Urothelium cell line (cell line): ENCODE measurements around the gene HMGB2.
A peak's percentile ranks its signal among the peaks of the same experiment; 100 is the strongest.

Experiments used
- DNase-seq: peaks from one replicate; pipeline ENCODE4 v3.0.0; 2011; ENCODE audit warnings: low spot score, mixed read lengths
- FAIRE-seq: peaks from 2 replicates; lab custom pipeline; 2011; peaks lifted over from hg19 to GRCh38; lab: Jason Lieb, UNC

The HMGB2 gene

DNA sequence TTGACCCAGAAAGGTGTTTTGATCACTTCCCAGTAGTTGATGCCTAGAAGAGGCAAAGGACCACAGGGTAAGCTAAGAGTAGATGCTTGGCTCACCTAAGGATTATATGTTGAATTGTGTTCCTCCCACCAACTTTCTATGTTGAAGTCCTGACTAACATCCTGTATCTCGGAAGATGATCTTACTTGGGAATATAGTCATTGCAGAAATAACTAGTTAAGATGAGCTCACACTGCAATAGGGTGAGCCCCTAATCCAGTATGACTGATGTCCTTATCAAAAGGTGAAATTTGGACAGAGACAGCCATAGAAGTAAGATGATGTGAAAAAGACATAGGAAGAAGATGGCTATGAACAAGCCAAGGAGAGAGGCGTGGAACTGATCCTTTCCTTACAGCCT, 3.3 kb upstream of the HMGB2 start:
- FAIRE-seq, result no peak
- no peak for DNase-seq

DNA sequence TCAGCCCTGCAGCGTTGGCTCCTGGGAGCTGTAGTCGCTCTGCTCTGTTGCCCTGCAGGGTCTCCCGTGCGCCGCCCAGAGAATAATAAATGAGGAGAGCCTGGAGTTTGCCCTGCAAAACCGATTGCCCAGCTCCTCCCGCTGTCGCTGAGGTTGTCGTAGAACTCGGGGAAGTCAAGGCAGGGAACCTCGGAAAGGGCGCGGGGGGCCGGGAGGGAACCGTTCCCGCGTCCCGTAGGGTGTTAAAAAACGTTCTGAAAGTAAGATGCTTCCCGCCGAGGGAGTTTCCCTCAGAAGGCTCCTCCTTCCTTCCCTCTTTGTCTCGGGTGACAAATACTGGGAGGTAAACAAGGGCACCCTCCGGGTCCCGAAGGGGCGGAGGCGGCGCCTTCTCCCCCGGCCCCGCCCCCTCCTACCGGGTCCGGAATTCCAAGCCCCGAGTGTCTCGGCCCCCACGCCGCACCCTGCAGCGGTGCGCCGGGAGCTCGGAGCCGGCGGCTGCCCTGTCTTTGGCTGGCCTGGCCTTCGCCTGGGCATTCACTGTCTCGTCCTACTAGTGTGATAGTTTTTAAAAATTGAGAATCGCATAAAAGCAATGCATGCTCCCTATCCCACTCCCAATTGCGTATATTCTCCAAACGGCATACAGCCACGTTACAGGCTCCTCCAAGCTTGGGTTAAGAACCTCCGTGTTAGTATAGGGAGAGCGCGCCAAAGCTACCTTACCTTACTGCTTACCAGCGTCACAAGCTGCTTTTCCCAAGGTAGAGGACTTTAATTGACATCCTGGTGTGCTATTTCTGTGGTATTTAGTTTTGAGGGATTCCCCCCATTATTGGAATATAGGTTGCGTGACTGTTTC, 964 bp upstream of the HMGB2 start:
- DNase-seq (peak; percentile 91), FAIRE-seq (no peak)

DNA sequence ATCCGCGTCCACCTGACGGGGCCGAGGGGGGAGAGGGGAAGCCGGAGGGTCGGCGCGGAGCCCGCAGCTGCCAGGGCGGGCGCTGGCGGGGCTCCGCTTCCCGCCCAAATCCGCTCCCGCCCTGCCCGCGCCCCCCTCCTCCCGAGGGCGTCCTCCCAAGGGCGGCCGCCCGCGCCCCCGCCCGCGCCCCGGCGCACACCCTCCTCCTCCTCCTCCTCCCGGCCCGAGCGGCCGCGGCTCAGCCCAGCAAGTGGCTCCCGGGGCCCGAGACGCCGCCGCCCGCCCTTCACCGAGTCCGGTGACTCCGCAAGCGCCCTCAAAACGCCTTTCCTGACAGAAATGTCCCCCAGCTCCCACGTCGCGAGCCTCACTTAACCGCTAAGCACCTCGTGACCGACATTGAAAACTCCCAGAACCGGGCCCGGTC, 487 bp downstream of the HMGB2 start:
- peak; percentile 52 for DNase-seq
- no peak for FAIRE-seq

DNA sequence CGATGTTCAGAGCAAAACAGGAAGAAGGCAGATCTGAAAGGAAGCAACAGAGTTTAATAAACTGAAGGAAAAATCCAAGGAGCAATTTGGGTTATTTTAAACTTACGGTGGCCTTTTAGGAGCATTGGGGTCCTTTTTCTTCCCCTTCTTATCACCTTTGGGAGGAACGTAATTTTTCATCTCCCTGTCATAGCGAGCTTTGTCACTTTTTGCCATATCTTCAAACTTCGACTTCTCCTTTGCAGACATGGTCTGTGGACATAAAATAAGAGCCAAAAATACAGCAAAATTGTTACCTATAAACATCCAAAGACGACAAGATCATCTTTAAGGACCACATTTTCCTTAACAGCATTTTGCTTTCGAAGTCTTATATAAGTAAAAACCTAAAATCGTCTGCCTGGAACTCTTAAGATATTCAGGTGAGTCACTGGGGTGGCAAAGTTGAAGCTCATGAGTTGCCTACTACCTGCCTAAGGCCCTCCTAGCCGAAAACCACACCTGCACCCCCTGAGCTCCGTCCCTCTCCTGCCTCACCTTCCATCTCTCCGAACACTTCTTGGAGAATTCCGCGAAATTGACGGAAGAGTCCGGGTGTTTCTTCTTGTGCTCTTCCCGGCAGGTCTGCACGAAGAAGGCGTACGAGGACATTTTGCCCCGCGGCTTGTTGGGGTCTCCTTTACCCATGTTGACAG, 1.0 kb downstream of the HMGB2 start:
- FAIRE-seq, result no peak
- DNase-seq, result no peak

DNA sequence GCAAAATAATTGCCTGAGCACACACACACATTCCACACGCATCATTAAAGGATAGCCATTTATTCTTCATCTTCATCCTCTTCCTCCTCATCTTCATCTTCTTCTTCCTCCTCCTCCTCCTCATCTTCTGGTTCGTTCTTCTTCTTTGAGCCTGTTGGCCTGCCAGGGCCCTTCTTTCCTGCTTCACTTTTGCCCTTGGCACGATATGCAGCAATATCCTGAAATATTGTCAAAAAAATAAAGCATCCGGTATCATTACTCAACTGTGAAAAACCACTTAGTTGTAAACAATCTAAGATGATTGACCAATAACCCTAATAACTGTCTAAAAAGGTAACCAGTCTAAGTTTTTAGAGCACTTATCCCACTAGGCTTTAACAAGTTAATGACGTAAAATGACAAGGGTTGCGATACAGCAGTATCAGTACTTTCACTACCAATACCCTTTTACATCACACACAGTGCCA, 2.1 kb downstream of the HMGB2 start:
- no peak for FAIRE-seq
- DNase-seq, result no peak

DNA sequence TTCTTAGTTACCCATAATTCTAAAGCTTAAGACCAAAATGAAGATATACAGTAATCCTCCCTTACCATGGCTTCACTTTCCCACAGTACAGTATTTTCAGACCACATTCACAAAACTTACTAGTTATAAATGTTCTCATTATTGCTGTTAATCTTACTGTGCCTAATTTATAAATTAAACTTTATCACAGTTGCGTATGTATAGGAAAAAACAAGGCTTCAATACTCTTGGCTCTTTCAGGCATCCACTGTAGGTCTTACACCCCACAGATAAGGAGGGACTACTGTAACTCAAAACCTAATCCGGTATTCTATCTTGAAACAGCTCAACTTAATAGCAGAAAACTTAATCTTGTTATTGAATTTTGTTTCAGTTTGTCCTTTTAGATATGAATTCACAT, 3.6 kb downstream of the HMGB2 start:
- DNase-seq, result no peak
- no peak for FAIRE-seq

DNA sequence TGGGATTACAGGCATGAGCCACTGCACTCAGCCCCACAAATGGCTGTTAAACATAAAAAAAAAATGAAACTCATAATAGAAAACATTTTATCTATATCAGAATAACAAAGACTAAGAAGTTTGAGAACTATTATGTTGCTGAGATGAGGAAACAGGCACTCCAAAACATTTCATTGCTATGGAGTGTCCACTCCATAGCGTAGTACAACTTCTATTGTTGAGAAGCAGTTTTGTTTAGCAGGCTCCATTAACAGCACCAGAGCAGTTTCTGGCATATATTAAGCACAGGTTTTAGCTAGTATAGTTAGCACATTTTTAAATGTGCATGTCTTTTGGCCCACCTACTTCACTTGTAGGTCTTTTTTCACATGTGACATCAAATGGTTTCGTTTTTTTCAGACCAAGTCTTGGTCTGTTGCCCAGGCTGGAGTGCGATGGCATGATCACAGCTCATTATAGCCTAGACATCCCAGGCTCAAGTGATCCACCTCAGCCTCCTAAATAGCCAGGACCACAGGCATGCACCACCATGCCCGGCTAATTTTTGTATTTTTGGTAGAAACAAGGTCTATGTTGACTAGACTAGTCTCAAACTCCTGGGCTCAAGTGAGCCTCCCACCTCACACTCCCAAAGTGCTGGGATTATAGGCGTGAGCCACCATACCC, 5.8 kb downstream of the HMGB2 start:
- FAIRE-seq, result no peak

DNA sequence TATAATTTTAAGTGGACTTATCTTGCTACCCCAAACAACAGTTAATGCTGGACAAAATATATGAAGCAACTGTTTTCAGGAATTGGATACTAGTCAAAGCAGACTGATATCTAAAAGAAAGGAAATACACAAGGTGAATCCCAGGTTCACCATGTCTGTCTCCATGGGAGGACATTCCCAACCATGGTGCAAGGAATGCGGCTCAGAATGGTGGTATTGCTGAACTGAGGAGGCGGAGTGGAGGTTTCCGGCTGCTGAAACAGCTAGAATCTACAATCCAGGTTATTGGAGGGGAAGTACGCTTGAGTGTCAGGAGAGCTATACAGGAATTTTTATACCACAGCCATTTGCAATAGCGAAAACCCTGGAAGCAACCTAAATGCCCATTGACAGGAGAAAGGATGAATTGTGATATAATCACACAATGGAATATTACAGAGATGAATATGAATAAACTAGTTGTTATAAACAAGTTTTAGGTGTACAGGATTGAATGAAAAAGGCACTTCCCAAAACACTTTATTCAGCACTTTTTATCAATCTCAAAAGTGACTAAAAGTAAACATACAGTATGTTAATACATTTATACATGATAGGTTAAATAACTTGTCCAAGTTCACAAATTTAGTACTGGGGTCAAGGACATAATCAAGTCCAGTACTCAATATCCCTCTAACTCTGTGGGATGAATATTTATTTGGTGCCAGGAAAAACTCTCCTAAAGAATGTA, 9.0 kb downstream of the HMGB2 start:
- no peak for FAIRE-seq
- DNase-seq, result no peak

More for the DNA sequence above, 5.8 kb downstream of the HMGB2 start:
- no peak for DNase-seq

DNA sequence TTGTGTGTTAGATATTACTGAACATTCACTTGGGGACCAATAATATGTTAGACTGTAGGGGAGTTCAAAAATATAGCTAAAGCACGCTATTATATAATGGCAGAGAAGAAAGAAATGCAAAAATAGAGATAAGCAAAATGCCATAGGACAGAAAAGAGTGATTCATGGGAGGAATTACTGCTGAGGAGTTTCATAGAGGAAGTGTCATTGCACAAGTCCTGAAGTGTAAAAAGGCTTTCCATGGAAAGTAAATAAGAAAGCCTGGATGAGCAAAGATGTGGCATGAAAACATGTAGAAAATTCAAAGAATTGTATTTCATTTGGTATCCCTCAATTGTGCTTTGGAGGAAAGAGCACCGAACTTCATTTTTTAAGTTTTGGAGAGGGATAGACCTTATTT, 14.5 kb downstream of the HMGB2 start:
- no peak for DNase-seq
- FAIRE-seq, result no peak

DNA sequence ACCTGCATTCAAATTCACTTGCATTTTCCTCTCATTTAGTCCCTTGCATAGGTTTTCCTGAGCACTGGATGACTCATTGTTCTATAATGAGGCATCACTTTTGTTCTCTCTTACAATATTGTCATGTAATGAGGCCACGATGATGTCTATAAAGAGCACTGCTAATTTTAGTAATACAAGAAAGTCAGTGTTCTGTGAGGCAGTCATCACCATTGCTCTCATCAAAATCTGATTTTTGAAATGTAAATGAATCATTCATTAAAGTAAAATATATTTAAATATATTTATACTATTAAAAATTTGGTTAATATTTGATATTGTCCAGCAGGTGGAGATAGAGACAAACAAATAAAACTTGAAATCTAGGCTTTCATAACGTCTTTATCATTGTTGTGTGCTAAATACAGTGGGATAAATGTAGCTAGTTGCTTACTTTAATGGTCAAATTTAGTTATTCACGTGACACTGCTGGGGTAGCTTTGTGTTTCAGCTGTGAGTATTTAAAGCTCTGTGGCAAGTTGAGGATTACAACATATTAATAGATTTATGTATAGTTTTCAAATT, 15.4 kb downstream of the HMGB2 start:
- DNase-seq (no peak), FAIRE-seq (no peak)

DNA sequence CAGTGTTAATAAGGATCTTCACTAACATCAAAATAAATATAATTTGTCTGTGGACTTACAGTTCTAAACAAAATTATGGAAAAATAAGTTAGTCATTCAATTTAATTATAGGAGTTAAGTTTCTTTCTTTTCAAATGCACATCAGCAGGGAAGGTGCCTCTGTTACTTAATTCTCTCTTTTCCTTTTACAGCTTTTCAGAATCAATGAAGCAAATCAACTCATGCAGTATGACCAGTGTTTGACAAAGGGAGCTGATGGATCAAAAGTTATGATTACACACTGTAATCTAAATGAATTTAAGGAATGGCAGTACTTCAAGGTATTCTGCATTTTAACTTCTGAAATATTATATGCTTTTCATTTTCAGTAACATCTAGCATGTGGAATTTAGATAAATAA, 15.9 kb downstream of the HMGB2 start:
- FAIRE-seq (no peak), DNase-seq (no peak)

DNA sequence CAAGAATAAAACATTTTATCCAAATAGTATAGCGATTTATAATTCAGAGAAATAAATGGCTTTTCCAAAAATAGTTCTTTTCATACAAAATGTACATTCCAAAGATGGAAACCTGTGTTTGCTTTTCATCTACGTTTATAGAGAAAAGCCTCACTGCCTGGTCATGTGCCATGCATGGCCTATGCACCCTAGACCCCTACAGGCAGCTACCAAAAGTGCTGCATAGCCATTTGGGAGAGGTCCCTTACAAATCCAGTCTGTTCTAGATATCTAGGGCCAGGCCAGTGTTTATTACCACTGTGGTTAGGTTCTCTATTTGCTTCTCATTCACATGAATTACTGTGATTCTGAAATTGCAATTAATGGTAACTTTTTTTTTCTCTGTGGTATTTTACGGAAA, 17.2 kb downstream of the HMGB2 start:
- DNase-seq (no peak), FAIRE-seq (no peak)

DNA sequence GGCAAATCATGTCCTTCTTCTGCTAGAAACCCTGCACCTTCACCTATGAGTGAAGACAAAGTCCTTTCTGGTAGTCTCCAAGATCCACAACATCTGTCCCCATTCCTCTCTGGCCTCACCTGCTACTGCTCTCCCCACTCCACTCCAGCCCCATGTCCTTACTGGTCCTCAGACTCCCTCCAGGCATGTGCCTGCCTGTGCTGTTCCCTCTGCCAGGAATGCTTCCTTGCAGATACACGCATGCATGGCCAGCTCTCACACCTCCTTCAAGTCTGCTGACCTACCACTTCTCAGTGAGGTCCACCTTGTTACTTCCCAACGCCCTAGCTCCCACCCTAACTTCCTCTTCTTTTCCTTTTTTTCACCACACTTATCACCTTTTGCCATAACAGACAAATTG, 18.1 kb downstream of the HMGB2 start:
- DNase-seq (no peak), FAIRE-seq (no peak)

DNA sequence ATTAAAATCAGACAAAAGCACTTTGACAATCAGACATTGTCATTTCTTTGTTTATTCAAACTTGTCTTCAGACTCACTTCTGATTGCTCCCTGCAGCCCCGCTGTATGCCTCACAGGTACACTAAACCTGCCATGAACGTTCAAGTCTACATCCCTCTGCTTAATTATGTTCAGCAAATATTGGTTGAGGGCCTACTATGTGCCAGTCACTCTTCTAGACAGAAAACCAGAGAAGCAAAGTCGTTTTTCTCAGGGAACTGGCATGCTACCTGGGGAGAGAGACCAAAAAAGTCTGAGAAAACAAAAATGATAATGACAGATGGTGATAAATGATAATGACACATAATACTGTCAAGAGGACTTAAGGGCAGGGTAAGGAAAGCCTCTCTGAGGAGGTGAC, 19.4 kb downstream of the HMGB2 start:
- FAIRE-seq, result no peak
- no peak for DNase-seq

DNA sequence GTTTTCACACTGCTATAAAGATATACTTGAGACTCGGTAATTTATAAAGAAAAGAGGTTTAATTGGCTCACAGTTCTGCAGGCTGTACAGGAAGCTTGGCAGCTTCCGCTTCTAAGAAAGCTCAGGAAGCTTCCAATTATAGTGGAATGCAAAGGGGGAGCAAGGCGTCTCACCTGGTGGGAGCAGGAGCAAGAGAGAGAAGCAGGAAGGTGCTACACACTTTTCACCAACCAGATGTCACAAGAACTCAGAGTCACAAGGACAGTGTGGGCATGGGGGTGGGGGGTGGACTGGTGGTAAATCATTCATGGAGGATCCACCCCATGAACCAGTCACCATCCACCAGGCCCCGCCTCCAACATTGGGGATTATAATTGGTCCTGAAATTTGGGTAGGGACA, 22.8 kb downstream of the HMGB2 start:
- no peak for FAIRE-seq
- DNase-seq, result no peak

DNA sequence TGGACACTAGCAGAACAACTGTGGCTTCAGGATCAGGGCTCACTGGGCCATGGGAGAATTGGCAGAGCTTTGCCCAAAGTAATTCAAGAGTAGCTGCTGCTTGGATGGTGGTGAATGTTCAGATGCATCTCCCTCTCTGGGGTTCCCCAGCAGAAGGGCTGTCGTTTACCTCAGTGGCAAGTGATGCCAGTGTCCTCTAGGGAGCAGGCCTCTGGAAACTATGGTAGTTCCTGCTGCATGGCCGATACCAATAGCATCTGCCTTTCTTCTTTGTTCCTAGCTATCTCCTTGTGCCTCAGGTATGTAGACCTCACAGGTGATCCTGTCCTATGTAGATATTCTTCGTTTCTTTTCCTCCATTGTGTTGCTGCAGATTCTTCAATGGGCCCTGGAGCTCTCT, 26.4 kb downstream of the HMGB2 start:
- FAIRE-seq, result no peak
- DNase-seq, result no peak

DNA sequence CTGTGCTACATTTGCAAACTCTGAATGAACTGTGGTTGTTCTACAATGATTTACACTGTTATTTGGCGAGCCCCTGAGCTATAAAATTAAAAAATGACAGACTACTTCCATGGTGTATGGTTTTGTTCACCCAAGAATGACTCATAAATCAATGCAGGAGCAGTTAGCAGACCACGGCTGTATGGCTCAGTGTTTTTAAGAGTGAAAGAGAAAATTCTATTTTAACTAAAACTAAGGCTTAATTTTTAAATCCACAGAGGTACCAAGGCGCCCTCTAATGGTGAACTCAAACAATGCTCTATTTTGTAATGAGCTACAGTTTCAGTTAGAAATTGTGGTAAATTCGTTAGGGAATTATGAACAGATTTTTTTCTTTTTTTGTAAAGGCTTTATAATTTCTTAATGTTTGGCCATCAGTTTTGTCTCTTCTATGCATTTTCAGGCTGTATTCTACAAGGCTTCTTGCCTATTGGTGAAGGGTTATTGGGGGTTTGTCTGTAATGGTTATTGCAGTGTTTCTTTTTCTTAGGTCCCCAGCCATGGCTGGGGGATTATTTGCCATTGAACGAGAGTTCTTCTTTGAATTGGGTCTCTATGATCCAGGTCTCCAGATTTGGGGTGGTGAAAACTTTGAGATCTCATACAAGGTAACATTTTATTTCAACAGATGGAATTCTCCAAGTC, 32.5 kb downstream of the HMGB2 start:
- FAIRE-seq (no peak), DNase-seq (peak; percentile 8)

DNA sequence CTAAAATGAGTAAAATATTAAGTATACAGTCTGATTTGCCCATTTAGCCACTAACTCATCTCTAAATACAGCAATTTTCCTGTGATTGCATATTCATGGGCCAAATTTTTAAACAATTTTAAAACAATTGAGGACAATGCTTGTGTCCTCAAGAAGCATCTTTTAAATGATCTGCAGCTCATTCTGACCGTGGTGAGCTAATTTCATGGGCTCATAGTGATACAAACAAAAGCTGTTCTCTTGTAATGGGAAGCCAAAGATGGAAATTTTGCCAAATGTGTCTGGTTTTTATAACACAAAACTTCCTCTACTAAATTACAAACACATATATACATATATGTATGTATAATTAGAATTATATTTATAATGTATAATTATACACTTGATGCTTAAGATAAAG, 39.7 kb downstream of the HMGB2 start:
- no peak for FAIRE-seq
- no peak for DNase-seq

DNA sequence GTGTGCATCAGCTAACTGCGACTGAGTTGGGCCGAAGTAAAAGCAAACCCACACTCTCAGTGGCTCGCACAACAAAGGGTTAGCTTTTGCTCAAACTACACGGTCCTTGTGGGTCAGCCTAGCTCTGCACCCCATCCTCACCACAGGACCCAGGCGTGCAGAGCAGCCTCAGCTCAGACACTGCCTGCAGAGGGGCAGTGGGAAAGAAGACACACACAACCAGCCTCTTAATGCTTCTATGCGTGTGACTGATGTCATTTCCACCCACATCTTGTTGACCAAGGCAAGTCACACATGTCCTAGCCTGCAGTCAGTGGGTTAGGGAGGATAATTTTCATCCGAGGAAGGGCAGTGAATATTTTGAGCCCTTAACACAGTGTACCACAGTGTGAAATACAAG, 40.5 kb downstream of the HMGB2 start:
- no peak for FAIRE-seq

DNA sequence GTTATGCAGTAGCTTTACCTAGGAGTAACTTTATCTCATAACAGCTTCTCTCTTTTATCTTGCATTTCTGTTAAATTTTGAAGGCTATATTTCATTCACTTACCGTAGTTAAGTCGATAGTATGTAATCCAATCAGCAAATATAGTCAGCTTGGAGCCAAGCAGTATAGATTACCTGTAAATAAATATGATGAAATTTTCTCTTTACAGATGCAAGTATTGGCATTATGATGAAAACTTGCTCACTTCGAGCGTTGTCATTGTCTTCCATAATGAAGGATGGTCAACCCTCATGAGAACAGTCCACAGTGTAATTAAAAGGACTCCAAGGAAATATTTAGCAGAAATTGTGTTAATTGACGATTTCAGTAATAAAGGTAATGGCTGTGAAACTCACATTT, 42.3 kb downstream of the HMGB2 start:
- no peak for DNase-seq
- no peak for FAIRE-seq

More for the DNA sequence above, 40.5 kb downstream of the HMGB2 start:
- no peak for DNase-seq
